Limb (tissue), 2 donors: ENCODE results near the gene SLC12A8.

Experiments
- DNase-seq, 2 donors: peaks; one replicate each; pipeline ENCODE4 v3.0.0-alpha.2; 2016; ENCODE audit errors: extremely low spot score in 2 of 2

SLC12A8 gene

DNA sequence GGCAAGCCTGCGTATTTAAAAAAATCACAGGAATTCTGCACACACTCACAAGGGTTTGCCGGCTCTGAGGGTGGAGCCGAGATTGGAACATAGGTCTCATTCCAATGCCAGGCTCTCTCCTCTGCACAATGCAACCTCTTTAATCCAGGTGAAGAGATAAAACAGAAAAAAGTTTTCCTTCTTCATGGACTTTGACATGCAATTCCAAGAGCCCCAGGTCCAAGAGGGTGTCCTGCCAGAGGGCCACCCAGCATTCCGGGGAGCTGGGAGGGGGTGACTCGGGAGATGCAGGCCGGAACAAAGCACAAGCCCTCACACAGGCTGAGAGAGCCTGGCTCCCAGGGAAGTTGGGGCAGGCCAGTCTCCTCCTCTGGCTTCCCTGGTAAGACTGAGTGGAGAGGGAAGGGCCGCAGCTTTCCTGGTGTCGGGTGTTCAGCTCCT is 6.7 kb upstream of the SLC12A8 start:
- DNase-seq = no peak

DNA sequence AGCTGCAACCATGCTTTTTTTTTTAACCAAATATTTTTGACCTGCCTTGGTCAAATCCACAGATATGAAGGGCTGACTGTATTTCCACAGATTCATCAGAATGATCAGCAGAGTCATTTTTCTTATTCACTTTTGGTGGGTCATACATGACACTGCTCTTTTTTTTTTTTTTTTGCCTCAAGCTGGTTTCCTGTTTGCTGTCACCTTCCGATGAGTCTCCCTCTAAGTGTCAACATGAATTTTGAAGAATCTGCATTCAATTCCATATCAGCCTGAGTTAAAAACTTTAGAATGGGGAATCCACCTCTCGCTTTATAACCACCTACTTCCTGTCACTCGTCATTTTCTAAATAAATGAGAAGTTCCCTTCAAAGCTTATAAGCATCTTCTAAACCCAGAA is 2.2 kb upstream of the SLC12A8 start:
- DNase-seq = no peak

DNA sequence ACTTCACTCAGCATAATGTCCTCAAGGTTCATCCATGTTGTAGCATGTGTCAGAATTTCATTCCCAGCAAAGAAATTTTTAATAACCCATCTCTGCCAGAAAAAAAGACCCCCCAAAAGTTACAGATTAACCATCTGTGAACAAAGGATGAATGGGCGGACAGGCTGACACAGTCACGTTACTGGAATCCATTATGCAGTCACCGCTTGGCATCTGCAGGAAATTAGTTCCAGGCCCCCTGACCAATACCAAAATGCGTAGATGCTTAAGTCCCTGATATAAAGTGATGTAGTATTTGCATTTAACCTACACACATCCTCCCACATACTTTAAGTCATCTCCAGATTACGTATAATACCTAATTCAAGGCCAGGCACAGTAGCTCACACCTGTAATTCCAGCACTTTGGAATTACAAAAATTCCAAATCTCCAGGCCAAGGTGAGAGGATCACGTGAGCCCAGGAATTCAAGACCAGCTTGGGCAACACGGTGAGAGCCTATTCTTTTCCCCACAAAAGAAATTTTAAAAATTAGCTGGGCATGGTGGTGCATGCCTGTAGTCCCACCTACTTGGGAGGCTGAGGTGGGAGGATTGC is 1.5 kb upstream of the SLC12A8 start:
- DNase-seq = peak in 1 of 2 donors; percentile 8

- DNase-seq = no peak
Measured at GRCh38 chr3:125213364-125213755, 812 bp upstream of the SLC12A8 start.

DNA sequence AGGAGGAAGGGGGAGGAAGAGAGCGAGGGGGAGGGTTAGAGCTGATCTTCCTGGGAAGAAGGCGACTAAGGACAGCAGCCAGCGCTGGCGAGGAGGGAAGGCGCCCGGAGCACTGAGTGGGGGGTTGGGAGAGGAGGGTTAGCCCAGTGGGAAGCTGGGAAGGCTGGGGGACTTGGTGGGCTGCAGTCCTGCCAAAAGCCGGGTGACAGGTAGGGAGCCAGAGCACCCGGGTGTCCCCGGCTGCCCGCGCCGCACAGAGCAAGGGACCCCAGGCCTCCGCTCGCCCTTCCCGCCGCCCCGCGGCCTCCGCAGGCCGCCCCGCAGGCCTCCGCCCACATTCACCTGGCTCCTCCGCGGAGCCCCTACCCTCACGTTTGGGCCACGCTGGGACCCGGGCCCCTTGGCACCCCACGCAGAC is 448 bp downstream of the SLC12A8 start:
- DNase-seq = peak in 1 of 2 donors; percentile 53

GRCh38 chr3:125211523-125212090 is 941 bp downstream of the SLC12A8 start:
- DNase-seq = no peak

GRCh38 chr3:125207949-125208568 is 4.5 kb downstream of the SLC12A8 start:
- DNase-seq = no peak

- no peak for DNase-seq
Measured at GRCh38 chr3:125207507-125207906, 5.0 kb downstream of the SLC12A8 start.

DNA sequence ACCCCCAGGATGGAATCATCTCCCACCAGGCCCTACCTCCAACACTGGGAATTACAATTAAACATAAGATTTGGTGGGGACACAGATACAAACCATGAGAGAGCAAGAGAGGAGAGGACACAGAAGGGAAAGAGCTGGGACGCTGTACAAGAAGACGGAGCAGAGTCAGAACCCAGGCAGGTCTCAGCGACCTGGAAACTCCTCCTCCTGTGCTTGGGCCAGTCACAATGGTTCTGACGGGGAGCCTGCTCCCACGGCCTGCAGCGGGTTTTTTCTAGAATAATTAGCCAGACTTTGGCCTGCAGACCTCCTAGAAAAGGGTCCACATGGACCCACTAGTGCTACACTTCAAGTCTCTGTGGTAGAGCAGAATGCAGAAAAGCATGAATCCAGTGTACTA is 5.6 kb downstream of the SLC12A8 start:
- DNase-seq = no peak

GRCh38 chr3:125203731-125204130 is 8.8 kb downstream of the SLC12A8 start:
- no peak for DNase-seq

DNA sequence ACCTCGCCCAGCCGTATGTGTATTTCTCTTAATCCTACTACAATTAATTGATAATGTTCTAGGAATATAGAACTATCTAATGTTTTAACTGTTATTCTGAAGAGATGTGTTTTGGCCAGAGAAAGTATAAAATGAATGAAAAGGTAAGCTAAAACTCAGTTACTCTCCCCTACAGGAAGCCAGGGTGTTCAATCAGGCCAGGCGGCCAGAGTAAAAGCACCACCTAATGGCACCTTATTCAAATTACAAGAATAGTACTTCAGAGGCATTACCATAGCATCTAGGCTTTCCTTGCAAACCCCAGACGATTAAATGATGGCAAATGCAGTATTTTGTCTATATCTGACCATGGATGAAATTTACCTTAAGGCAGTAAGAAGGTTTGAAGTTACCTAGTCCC is 10.4 kb downstream of the SLC12A8 start:
- no peak for DNase-seq

GRCh38 chr3:125200731-125201139 is 11.8 kb downstream of the SLC12A8 start:
- DNase-seq = no peak

GRCh38 chr3:125194849-125195601 is 17.5 kb downstream of the SLC12A8 start:
- peak; percentile 15 to 54 for DNase-seq

DNA sequence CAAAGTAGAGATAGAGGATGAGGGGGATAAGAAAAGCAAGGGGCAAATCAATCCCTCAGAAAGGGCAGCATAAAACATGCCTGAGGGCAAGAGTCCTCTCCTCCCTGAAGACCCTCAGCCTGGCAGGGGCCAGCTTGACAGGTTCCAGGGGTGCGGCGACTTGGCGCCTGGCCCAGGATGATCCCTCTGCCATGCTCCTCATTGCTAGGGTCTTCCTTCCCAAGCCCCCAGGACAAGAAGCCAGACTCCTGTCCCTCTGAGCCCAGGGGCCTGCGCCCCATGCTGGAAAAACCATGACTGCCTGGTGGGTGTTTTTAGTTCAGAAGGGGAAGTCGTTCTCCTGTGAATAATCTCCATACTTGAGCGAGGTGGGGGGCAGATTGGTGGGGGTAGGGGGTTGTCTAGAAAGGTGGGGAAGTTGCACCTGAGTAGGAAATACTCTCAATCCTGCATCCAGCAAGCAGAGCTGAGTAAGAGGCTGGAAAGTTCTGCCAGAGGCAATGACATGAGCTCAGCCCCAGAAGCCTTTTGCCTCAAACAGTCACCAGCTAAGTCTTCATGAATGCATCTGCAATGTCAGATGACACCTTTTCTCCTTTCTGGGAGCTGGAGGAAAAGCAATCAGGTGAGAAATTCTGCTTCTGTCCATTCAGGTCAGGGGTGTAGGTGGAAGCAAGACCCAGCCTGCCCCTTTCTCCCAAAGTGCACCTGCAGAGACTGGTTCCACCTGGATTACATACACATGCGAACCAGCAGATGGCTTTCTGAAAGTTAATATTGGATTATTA is 18.3 kb downstream of the SLC12A8 start:
- DNase-seq = no peak

DNA sequence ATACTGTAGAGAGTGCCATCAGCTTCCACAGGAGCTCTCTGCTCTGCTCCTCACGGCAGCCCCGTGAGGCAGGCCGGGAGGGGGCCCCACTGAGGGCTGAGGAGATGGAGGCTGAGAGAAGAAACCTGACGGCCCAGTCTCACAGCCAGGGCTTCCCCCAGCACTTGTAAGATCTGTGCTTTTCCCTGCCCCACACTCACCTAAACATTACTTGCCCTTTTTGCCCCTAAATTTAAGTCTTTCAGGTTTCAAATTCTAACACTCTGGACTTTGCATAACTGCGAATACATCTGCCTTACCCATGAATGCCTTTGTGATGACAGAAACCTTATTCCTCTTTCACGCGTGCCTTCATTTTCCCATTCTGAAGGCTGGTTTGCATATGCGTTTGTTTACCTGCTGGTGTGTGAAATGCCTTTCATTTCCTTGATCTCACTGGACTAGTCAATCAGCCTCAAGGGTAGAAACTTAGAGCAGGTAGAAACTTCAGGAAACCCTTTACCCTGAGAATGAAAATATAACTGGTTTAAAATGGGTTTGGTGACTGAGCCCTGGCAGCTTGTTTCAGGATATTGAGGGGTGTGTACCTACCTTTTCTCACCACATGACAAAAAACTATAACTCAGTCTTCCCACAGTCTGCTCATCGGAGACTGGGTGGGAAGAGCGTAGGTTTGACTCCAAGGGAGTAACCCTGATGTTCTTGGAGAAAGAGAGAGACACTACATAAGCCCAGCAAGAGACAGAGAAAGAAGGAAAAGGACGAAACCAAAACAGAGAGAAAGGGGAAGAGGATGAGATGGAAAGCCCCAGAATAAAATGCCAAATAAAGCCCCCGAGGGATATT is 20.1 kb downstream of the SLC12A8 start:
- DNase-seq = no peak

GRCh38 chr3:125191730-125192129 is 20.8 kb downstream of the SLC12A8 start:
- DNase-seq = no peak

DNA sequence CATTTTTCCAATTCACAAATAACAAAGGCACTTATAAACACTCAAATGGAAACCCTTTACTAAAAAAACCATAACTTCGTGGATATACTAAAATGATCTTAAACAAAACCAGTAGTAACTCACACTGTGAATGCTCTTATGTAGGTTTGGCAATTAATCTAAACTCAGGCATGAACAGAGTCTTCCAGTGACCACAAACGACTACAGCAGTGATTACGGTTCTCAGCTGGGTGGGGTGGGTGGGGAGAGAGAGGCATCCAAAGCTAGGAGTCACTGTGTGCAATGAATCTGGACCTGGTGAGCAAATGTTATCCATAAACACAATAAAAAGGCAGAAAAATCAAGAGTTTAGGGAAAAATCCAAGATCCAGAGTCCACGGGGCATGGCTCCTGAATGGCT is 21.3 kb downstream of the SLC12A8 start:
- DNase-seq = no peak

- DNase-seq = no peak
Measured at GRCh38 chr3:125190786-125191185, 21.8 kb downstream of the SLC12A8 start.

GRCh38 chr3:125189378-125190165 is 23.0 kb downstream of the SLC12A8 start:
- no peak for DNase-seq

GRCh38 chr3:125188955-125189354 is 23.6 kb downstream of the SLC12A8 start:
- DNase-seq = no peak
